Measurements from ENCODE around the gene TNFAIP8.

TNFAIP8 gene

DNA sequence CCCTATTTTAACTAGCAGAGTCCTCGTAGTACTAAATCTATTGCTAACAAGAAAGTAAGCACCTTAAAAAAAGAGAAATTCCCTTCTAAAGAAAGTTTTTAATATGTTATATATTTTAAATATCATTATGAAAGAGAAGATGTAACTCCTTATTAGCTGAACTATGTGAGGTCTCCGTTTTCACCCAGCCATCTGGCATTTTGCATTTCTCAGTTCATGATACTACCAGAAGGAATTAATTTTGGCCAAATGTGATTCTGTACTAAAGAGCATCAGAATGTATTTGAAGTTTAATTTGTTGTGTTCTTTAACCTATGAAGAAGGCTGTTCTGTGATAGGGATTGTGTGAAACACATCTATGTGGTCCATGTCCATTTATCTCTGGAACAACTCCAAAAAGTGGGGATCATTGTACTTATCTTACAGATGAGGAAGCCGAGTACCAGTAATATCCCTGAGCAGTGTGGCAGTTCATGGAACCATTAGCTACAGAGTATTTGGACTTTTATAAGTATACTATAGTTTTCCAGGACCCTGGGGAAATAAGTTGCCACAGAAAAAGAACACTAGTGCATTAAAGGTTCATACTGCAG lies 29.8 kb downstream of the TNFAIP8 start:
- peak overlapping the region; percentile 44 for H3K4me3 ChIP-seq (ENCODE audit: low read length)

DNA sequence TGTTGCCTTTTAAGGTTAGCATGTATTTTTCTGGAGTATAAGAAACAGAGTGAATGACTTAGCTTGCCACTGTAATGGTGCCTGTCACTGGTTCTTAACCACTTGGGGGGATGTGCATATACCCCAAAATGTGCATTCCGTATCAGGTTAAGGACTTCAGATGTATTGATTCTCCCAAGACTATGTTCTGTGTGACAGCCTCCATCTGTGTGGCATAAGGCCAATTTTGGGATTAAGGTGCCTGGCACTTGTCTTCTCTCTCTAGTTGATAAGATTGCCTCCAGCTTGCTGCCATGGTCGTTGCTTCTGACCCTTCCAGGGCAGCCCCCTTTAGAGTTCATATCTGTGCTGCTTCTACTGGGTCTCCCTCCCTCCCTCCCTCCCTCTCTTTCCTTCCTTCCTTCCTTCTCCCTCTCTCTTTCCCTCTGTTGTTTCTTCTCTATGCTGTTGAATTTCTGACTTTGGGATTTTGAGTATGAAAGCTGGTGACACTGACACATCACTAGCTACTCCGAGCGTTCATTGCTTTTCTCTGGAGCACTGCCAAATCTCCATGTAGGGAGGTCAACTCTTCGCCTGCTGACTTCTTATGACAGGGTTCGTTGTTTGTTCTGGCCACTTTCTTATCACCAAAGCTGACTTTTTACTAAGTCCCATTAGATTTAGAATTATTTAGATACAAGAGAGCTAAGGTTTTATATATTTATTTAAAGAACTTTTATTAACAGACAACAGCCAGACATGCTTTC lies 31.0 kb downstream of the TNFAIP8 start:
- TF ChIP-seq, protein P1, sequence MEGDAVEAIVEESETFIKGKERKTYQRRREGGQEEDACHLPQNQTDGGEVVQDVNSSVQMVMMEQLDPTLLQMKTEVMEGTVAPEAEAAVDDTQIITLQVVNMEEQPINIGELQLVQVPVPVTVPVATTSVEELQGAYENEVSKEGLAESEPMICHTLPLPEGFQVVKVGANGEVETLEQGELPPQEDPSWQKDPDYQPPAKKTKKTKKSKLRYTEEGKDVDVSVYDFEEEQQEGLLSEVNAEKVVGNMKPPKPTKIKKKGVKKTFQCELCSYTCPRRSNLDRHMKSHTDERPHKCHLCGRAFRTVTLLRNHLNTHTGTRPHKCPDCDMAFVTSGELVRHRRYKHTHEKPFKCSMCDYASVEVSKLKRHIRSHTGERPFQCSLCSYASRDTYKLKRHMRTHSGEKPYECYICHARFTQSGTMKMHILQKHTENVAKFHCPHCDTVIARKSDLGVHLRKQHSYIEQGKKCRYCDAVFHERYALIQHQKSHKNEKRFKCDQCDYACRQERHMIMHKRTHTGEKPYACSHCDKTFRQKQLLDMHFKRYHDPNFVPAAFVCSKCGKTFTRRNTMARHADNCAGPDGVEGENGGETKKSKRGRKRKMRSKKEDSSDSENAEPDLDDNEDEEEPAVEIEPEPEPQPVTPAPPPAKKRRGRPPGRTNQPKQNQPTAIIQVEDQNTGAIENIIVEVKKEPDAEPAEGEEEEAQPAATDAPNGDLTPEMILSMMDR (IDR thresholded peaks at IDR 0.05; ENCODE audit: low read depth, low read length): no peak
- TF ChIP-seq EZH2phosphoT487 (IDR thresholded peaks at IDR 0.05; ENCODE audit: low read depth): no peak
- no peak overlapping the region for H3K4me2 ChIP-seq (ENCODE audit: low read length)
- no peaks in the 10 kb centered on the region for H3K27me3 ChIP-seq (ENCODE audit: low read depth, low read length)
- H3K4me1 ChIP-seq (ENCODE audit: low read length): peaks cover 74% of the 10 kb centered on the region
- no peak overlapping the region for H2AFZ ChIP-seq (ENCODE audit: low read depth, low read length)
- peaks cover 90% of the 10 kb centered on the region for H4K20me1 ChIP-seq (ENCODE audit: insufficient read depth, low read length)
- H3K4me3 ChIP-seq (ENCODE audit: low read length): no peak overlapping the region
- H3K27ac ChIP-seq (ENCODE audit: low read length): no peak overlapping the region
- H3K9ac ChIP-seq (ENCODE audit: low read length): no peak overlapping the region
- H3K36me3 ChIP-seq (replicated peaks; ENCODE audit: low read depth, low read length): peaks cover 9% of the 10 kb centered on the region
- peaks cover 100% of the 10 kb centered on the region for H3K79me2 ChIP-seq (ENCODE audit: low read length)
- no peaks in the 10 kb centered on the region for H3K9me3 ChIP-seq (ENCODE audit: insufficient read depth, low read length)

More for the DNA sequence above, 29.8 kb downstream of the TNFAIP8 start:
- no peak for TF ChIP-seq EZH2phosphoT487 (IDR thresholded peaks at IDR 0.05; ENCODE audit: low read depth)
- TF ChIP-seq, protein P1 (IDR thresholded peaks at IDR 0.05; ENCODE audit: low read depth, low read length): no peak
- Histone ChIP-seq H2AFZ (ENCODE audit: low read depth, low read length) (no peak overlapping the region), H3K36me3 (replicated peaks; ENCODE audit: low read depth, low read length) (peaks cover 9% of the 10 kb centered on the region), H3K79me2 (ENCODE audit: low read length) (peaks cover 100% of the 10 kb centered on the region), H3K9me3 (ENCODE audit: insufficient read depth, low read length) (no peaks in the 10 kb centered on the region), H3K9ac (ENCODE audit: low read length) (peak overlapping the region; percentile 36; the same call in 1 of the 2 replicates), H3K4me2 (ENCODE audit: low read length) (peak overlapping the region; percentile 83), H3K27me3 (ENCODE audit: low read depth, low read length) (no peaks in the 10 kb centered on the region), H3K27ac (ENCODE audit: low read length) (peak overlapping the region; percentile 78), H3K4me1 (ENCODE audit: low read length) (peaks cover 65% of the 10 kb centered on the region), H4K20me1 (ENCODE audit: insufficient read depth, low read length) (peaks cover 90% of the 10 kb centered on the region)

DNA sequence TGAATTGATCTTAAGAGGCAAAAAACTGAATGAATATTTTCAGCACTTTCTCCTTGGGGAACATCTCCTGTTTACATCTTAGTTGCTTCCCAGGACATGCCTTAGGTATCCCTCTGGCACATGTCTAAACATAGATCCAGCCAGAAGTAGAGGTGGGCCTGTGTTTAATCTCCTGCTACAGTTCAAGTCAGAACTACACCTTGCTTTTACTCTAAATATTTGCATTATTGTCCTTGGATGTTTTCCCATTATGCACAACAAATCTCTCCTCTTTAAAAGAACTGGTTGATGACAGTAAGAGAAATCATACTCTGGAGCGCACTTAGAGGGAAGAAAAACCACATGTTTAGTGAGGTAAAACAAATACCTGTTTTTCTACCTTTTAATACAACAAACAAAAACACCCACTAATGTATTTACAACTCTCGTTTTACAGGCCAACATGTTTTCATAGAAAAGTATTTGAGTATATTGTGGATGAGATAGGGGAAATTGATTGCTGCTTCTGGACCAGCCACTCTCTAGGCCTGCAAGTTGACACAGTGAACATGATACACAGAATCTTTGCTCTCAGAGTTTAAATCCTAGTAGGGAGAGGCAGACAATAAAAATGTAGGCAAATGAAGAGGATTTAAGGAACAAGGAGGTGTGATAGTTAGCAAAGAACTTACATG lies 32.3 kb downstream of the TNFAIP8 start:
- peaks cover 89% of the 10 kb centered on the region for H4K20me1 ChIP-seq (ENCODE audit: insufficient read depth, low read length)
- H3K4me1 ChIP-seq (ENCODE audit: low read length): peaks cover 77% of the 10 kb centered on the region
- H3K9me3 ChIP-seq (ENCODE audit: insufficient read depth, low read length): no peaks in the 10 kb centered on the region
- no peaks in the 10 kb centered on the region for H3K27me3 ChIP-seq (ENCODE audit: low read depth, low read length)
- H3K36me3 ChIP-seq (replicated peaks; ENCODE audit: low read depth, low read length): peaks cover 17% of the 10 kb centered on the region
- no peak overlapping the region for H3K9ac ChIP-seq (ENCODE audit: low read length)
- no peak overlapping the region for H3K4me3 ChIP-seq (ENCODE audit: low read length)
- H3K79me2 ChIP-seq (ENCODE audit: low read length): peaks cover 100% of the 10 kb centered on the region
- H3K4me2 ChIP-seq (ENCODE audit: low read length): no peak overlapping the region
- no peak overlapping the region for H3K27ac ChIP-seq (ENCODE audit: low read length)
- TF ChIP-seq EZH2phosphoT487 (IDR thresholded peaks at IDR 0.05; ENCODE audit: low read depth): no peak
- TF ChIP-seq, protein P1 (IDR thresholded peaks at IDR 0.05; ENCODE audit: low read depth, low read length): no peak
- no peak overlapping the region for H2AFZ ChIP-seq (ENCODE audit: low read depth, low read length)

DNA sequence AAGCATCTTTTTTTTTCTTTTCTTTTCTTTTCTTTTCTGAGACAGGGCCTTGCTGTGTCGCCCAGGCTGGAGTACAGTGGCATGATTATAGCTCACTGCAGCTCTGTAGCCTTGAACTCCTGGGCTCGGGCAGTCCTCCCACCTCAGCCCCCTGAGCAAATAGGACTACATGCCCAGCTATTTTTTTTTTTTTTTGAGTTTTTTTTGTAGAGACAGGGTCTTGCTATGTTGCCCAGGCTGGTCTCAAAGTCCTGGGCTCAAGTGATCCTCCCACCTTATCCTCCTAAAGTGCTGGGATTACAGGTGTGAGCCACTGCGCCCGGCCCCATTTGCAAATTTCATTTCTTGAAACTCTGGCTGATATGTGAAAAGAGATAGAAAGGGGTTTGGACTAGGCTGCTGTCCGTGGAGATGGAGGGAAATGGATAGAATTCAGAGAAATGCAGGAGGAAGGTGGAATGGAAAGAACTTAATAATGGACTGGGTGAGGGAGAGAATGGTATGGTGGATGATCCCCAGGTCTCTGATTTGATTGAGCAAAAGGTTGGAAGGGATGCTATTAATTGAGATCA lies 32.9 kb downstream of the TNFAIP8 start:
- no peak for TF ChIP-seq EZH2phosphoT487 (IDR thresholded peaks at IDR 0.05; ENCODE audit: low read depth)
- TF ChIP-seq, protein P1 (IDR thresholded peaks at IDR 0.05; ENCODE audit: low read depth, low read length): no peak
- H4K20me1 ChIP-seq (ENCODE audit: insufficient read depth, low read length): peaks cover 89% of the 10 kb centered on the region
- no peaks in the 10 kb centered on the region for H3K27me3 ChIP-seq (ENCODE audit: low read depth, low read length)
- no peak overlapping the region for H2AFZ ChIP-seq (ENCODE audit: low read depth, low read length)
- peaks cover 100% of the 10 kb centered on the region for H3K79me2 ChIP-seq (ENCODE audit: low read length)
- peak overlapping the region; percentile 47 for H3K4me2 ChIP-seq (ENCODE audit: low read length)
- H3K27ac ChIP-seq (ENCODE audit: low read length): no peak overlapping the region
- H3K4me3 ChIP-seq (ENCODE audit: low read length): no peak overlapping the region
- H3K9ac ChIP-seq (ENCODE audit: low read length): no peak overlapping the region
- H3K36me3 ChIP-seq (replicated peaks; ENCODE audit: low read depth, low read length): peaks cover 23% of the 10 kb centered on the region
- peaks cover 78% of the 10 kb centered on the region for H3K4me1 ChIP-seq (ENCODE audit: low read length)
- no peaks in the 10 kb centered on the region for H3K9me3 ChIP-seq (ENCODE audit: insufficient read depth, low read length)

Data from OCI-LY3 (cell line).